PC-9 (cell line): Measurements from ENCODE around the gene MMP13. TPM values are rescaled to one million over a fixed set of nuclear protein-coding genes. Genes with fewer than 3 reads are reported as not detected.
A peak's percentile ranks its signal among the peaks of the same experiment; 100 is the strongest.
"Not testable (repeated sequence)": the region's sequence is repeated elsewhere in the genome, so short reads cannot be mapped to it uniquely, and the experiment has no call there.

Experiments
- Bru-seq: library from RNA; stranded (reverse); fragments of 400-500 nt; gene quantifications from one replicate; lab custom pipeline; 2021; lab: Mats Ljungman, UMichigan
- BruChase-seq, 2 experiments: library from RNA; stranded (reverse); fragments of 400-500 nt; gene quantifications; one replicate each; lab custom pipeline; 2021; lab: Mats Ljungman, UMichigan
- BruUV-seq: library from RNA; stranded (reverse); fragments of 400-500 nt; replicated peaks from 2 replicates; lab custom pipeline; 2021; lab: Mats Ljungman, UMichigan
- CTCF ChIA-PET: fragments of 300-600 bp; sonication (Branson Sonifier 250); formaldehyde crosslinking; loops from one replicate; lab custom pipeline; 2022; ENCODE audit warnings: antibody characterized with exemption; lab: Charles Lee
- POLR2A ChIA-PET: fragments of 300-600 bp; sonication (Branson Sonifier 250); formaldehyde crosslinking; loops from one replicate; lab custom pipeline; 2022; ENCODE audit warnings: antibody characterized with exemption; ENCODE audit not compliant: unreplicated experiment; lab: Charles Lee
- DNase-seq, 2 experiments: peaks; one replicate each; pipeline versions ENCODE4 v3.0.0 to v3.0.0-alpha.2; 2015 to 2022; ENCODE audit warnings: mixed read lengths in 1 of 2
- H2AFZ ChIP-seq: fragments of 200-600 bp; sonication (generic); 2 replicates; pipeline ENCODE4 v1.8.1; 2017; ENCODE audit warnings: antibody characterized with exemption
- H3F3A ChIP-seq: fragments of 200-600 bp; sonication (generic); 2 replicates; pipeline ENCODE4 v1.8.1; 2017; ENCODE audit warnings: antibody characterized with exemption, mild to moderate bottlenecking, low read depth; ENCODE audit not compliant: insufficient read depth
- H3K27ac ChIP-seq: fragments of 200-600 bp; sonication (generic); 2 replicates; pipeline ENCODE4 v1.6.1; 2016; ENCODE audit warnings: mixed run types
- H3K27me3 ChIP-seq: fragments of 200-600 bp; sonication (generic); 2 replicates; pipeline ENCODE4 v1.6.1; 2016; ENCODE audit warnings: low read depth, mixed run types; ENCODE audit not compliant: insufficient read depth
- H3K36me3 ChIP-seq: fragments of 200-600 bp; sonication (generic); 2 replicates; pipeline ENCODE4 v1.6.1; 2016; ENCODE audit warnings: low read depth, mixed run types
- H3K4me1 ChIP-seq: fragments of 200-600 bp; sonication (generic); replicated peaks from 2 replicates; pipeline ENCODE4 v1.6.1; 2016; ENCODE audit warnings: mixed run types; ENCODE audit not compliant: insufficient read depth
- H3K4me2 ChIP-seq: fragments of 200-600 bp; sonication (generic); 2 replicates; pipeline ENCODE4 v1.6.1; 2017; ENCODE audit warnings: mixed run types
- H3K4me3 ChIP-seq: fragments of 200-600 bp; sonication (generic); 2 replicates; pipeline ENCODE4 v1.6.1; 2016; ENCODE audit warnings: mixed run types
- H3K79me2 ChIP-seq: fragments of 200-600 bp; sonication (generic); 2 replicates; pipeline ENCODE4 v1.6.1; 2017; ENCODE audit warnings: low read depth, mixed run types
- H3K9me2 ChIP-seq: fragments of 200-600 bp; sonication (generic); 2 replicates; pipeline ENCODE4 v1.8.1; 2017; ENCODE audit warnings: mild to moderate bottlenecking; ENCODE audit not compliant: insufficient read depth
- H3K9me3 ChIP-seq: fragments of 200-600 bp; sonication (generic); 2 replicates; pipeline ENCODE4 v1.8.1; 2016; ENCODE audit warnings: low read depth; ENCODE audit not compliant: insufficient read depth
- H4K20me1 ChIP-seq: fragments of 200-600 bp; sonication (generic); 2 replicates; pipeline ENCODE4 v1.8.1; 2017; ENCODE audit not compliant: insufficient read depth
- CTCF ChIP-seq: fragments of 200-600 bp; sonication (generic); conservative IDR thresholded peaks from 2 replicates; pipeline ENCODE4 v1.6.1; 2017; ENCODE audit warnings: mixed run types, antibody characterized with exemption, mild to moderate bottlenecking, moderate library complexity
- EZH2 ChIP-seq: fragments of 200-600 bp; sonication (generic); IDR thresholded peaks from 2 replicates; pipeline ENCODE4 v1.8.0; 2017; ENCODE audit warnings: antibody characterized with exemption, low read depth
- intact Hi-C: fragments of 100-400 bp; cut with micrococcal nuclease; formaldehyde crosslinking; loops from one replicate; pipeline ENCODE4 v1.10.0; 2022; ENCODE audit not compliant: unreplicated experiment
- long read RNA-seq: library from polyadenylated mRNA; stranded (forward); transcript quantifications from one replicate; pipeline ENCODE4 v2.0.0, GENCODE V29; 2022
- total RNA-seq: library from RNA; stranded (reverse); gene quantifications from 2 replicates; pipeline ENCODE4 v1.2.3, GENCODE V29; 2021

The MMP13 gene
- total RNA-seq (not detected in 2 replicates), Bru-seq, nascent RNA (not detected), BruChase-seq, experiment 1, labeled RNA remaining after a 2-hour chase (not detected), BruChase-seq, experiment 2, labeled RNA remaining after a 6-hour chase (percentile 19 among the genes with signal in this experiment)
- long read RNA-seq, result 0 reads

- H3K9me2 ChIP-seq, result no peaks in the 10 kb centered on the region
- no peak within 1 kb of the TSS for H2AFZ ChIP-seq
- no peaks in the 10 kb centered on the region for H3K4me1 ChIP-seq
- H3K9me3 ChIP-seq, result peaks cover 3% of the 10 kb centered on the region; the same call in 1 of the 2 replicates
- DNase-seq, result no peak
- H3K27ac ChIP-seq, result no peak within 1 kb of the TSS
- CTCF ChIA-PET, result no interaction called here
- no peaks in the 10 kb centered on the region for H3F3A ChIP-seq
- H4K20me1 ChIP-seq, result no peaks in the 10 kb centered on the region
- POLR2A ChIA-PET, result no interaction called here
- H3K4me3 ChIP-seq, result no peak within 1 kb of the TSS
- no peaks in the 10 kb centered on the region for H3K36me3 ChIP-seq
- H3K4me2 ChIP-seq, result no peak within 1 kb of the TSS
- TF ChIP-seq CTCF (no peak), EZH2 (no peak)
- no peaks in the 10 kb centered on the region for H3K79me2 ChIP-seq
- BruUV-seq, result no TSS peak
- intact Hi-C loops, result no loop called here
- H3K27me3 ChIP-seq, result no peaks in the 10 kb centered on the region
These were observed at the start of gene MMP13 for GRCh38 chr11:102955624-102956023. Gene MMP13, minus strand, starts transcription at chr11:102955732. Its CDS starts 27 bp downstream, at chr11:102955705.

GRCh38 chr11:103004234-103004633 lies 48.7 kb upstream of the MMP13 start:
- H3K4me1 ChIP-seq, POLR2A ChIA-PET, H3K36me3 ChIP-seq, CTCF ChIA-PET, H3K79me2 ChIP-seq, BruUV-seq, H3K4me2 ChIP-seq, intact Hi-C loops, H2AFZ ChIP-seq, H3K27me3 ChIP-seq, H3K4me3 ChIP-seq, H3K9me3 ChIP-seq, DNase-seq, H3K9me2 ChIP-seq, H3F3A ChIP-seq, H3K27ac ChIP-seq, H4K20me1 ChIP-seq: not testable (repeated sequence)

GRCh38 chr11:102994105-102994504 lies 38.6 kb upstream of the MMP13 start:
- no TSS peak for BruUV-seq
- DNase-seq, result no peak
- CTCF ChIA-PET, result no interaction called here
- H3K9me2 ChIP-seq, result no peaks in the 10 kb centered on the region
- no peaks in the 10 kb centered on the region for H4K20me1 ChIP-seq
- H3K27ac ChIP-seq, result no peak overlapping the region
- peaks cover 5% of the 10 kb centered on the region; the same call in 1 of the 2 replicates for H3F3A ChIP-seq
- H3K36me3 ChIP-seq, result no peaks in the 10 kb centered on the region
- H3K27me3 ChIP-seq, result no peaks in the 10 kb centered on the region
- intact Hi-C loops, result no loop called here
- POLR2A ChIA-PET, result no interaction called here
- no peaks in the 10 kb centered on the region for H3K79me2 ChIP-seq
- no peak overlapping the region for H3K4me3 ChIP-seq
- H3K9me3 ChIP-seq, result peaks cover 8% of the 10 kb centered on the region; the same call in 1 of the 2 replicates
- no peak overlapping the region for H3K4me2 ChIP-seq
- peaks cover 14% of the 10 kb centered on the region for H3K4me1 ChIP-seq
- no peak for TF ChIP-seq EZH2
- no peak for TF ChIP-seq CTCF
- H2AFZ ChIP-seq, result no peak overlapping the region

- H3K9me2 ChIP-seq, result no peaks in the 10 kb centered on the region
- no TSS peak for BruUV-seq
- H3K4me3 ChIP-seq, result no peak overlapping the region
- TF ChIP-seq EZH2, result no peak
- no peak for TF ChIP-seq CTCF
- ChIA-PET CTCF (no interaction called here), POLR2A (no interaction called here)
- no peaks in the 10 kb centered on the region for H3K36me3 ChIP-seq
- no peaks in the 10 kb centered on the region for H3K79me2 ChIP-seq
- H3K27me3 ChIP-seq, result no peaks in the 10 kb centered on the region
- H3K4me2 ChIP-seq, result no peak overlapping the region
- no peak overlapping the region for H2AFZ ChIP-seq
- DNase-seq, result no peak
- H3F3A ChIP-seq, result peaks cover 5% of the 10 kb centered on the region; the same call in 1 of the 2 replicates
- H4K20me1 ChIP-seq, result no peaks in the 10 kb centered on the region
- no peak overlapping the region for H3K27ac ChIP-seq
- intact Hi-C loops, result no loop called here
- peaks cover 12% of the 10 kb centered on the region for H3K4me1 ChIP-seq
- peaks cover 8% of the 10 kb centered on the region; the same call in 1 of the 2 replicates for H3K9me3 ChIP-seq
These were observed 36.2 kb upstream of the MMP13 start for GRCh38 chr11:102991776-102992175.
